Liver (tissue), 9 donors: ENCODE data around the gene ZDHHC11. TPM values are rescaled to one million over a fixed set of nuclear protein-coding genes. Genes with fewer than 3 reads are reported as not detected.

ENCODE experiments used
- DNase-seq: peaks from one replicate; pipeline ENCODE4 v3.0.0-alpha.2; 2017; ENCODE audit warnings: low spot score
- H3K27ac ChIP-seq, 2 donors: one replicate each; pipeline ENCODE4 v1.7.0; 2013; ENCODE audit warnings: inconsistent platforms in 2 of 2, low read length in 2 of 2, control low read depth in 1 of 2, low read depth in 1 of 2, mild to moderate bottlenecking in 1 of 2
- H3K27me3 ChIP-seq, 4 donors: one replicate each; pipeline versions ENCODE4 v1.6.1 to v1.7.0; 2013; ENCODE audit warnings: low read length in 3 of 4, inconsistent platforms in 1 of 4, mild to moderate bottlenecking in 1 of 4, moderate library complexity in 1 of 4; ENCODE audit not compliant: control insufficient read depth in 4 of 4, insufficient read depth in 4 of 4
- H3K36me3 ChIP-seq, 4 donors: one replicate each; pipeline versions ENCODE4 v1.6.1 to v1.7.0; 2013; ENCODE audit warnings: low read length in 3 of 4, mild to moderate bottlenecking in 3 of 4, low read depth in 1 of 4, moderate library complexity in 1 of 4; ENCODE audit not compliant: control insufficient read depth in 4 of 4, insufficient read depth in 3 of 4
- H3K4me1 ChIP-seq, 4 donors: one replicate each; pipeline versions ENCODE4 v1.6.1 to v1.7.0; 2013; ENCODE audit warnings: low read length in 3 of 4, mild to moderate bottlenecking in 3 of 4, moderate library complexity in 1 of 4; ENCODE audit not compliant: control insufficient read depth in 4 of 4, insufficient read depth in 4 of 4
- H3K4me3 ChIP-seq, 3 donors: one replicate each; pipeline versions ENCODE4 v1.6.1 to v1.7.0; 2013; ENCODE audit warnings: low read length in 3 of 3, control low read depth in 1 of 3, low read depth in 1 of 3, mild to moderate bottlenecking in 1 of 3
- H3K9ac ChIP-seq, 2 donors: one replicate each; pipeline ENCODE4 v1.7.0; 2013; ENCODE audit warnings: low read length in 2 of 2, mild to moderate bottlenecking in 2 of 2, moderate library complexity in 2 of 2, control low read depth in 1 of 2, low read depth in 1 of 2
- H3K9me3 ChIP-seq, 4 donors: one replicate each; pipeline versions ENCODE4 v1.6.1 to v1.7.0; 2013; ENCODE audit warnings: low read length in 3 of 4; ENCODE audit not compliant: control insufficient read depth in 4 of 4
- EGR1 ChIP-seq, 2 donors: IDR thresholded peaks; 2 replicates each; pipeline ENCODE4 v1.6.1; 2016 to 2018; ENCODE audit warnings: antibody characterized with exemption in 2 of 2, low read depth in 2 of 2
- FOXA2 ChIP-seq: IDR thresholded peaks from 2 replicates; pipeline ENCODE4 v1.6.1; 2016; ENCODE audit warnings: antibody characterized with exemption
- GABPA ChIP-seq, 2 donors: IDR thresholded peaks in 1 of 2; conservative IDR thresholded peaks in 1 of 2; 2 replicates each; pipeline ENCODE4 v1.6.1; 2016; ENCODE audit warnings: antibody characterized with exemption in 2 of 2, mild to moderate bottlenecking in 1 of 2, moderate library complexity in 1 of 2
- JUND ChIP-seq, 2 donors: IDR thresholded peaks; 2 replicates each; pipeline ENCODE4 v1.6.1; 2016; ENCODE audit warnings: antibody characterized with exemption in 2 of 2
- NR2F2 ChIP-seq: IDR thresholded peaks from 2 replicates; pipeline ENCODE4 v1.6.1; 2016; ENCODE audit warnings: antibody characterized with exemption
- RAD21 ChIP-seq, 2 donors: IDR thresholded peaks; 2 replicates each; pipeline ENCODE4 v1.6.1; 2016; ENCODE audit warnings: antibody characterized with exemption in 2 of 2, mild to moderate bottlenecking in 2 of 2
- REST ChIP-seq: IDR thresholded peaks from 2 replicates; pipeline ENCODE4 v1.6.1; 2016; ENCODE audit warnings: antibody characterized with exemption, mild to moderate bottlenecking
- TAF1 ChIP-seq: conservative IDR thresholded peaks from 2 replicates; pipeline ENCODE4 v1.6.1; 2016; ENCODE audit warnings: antibody characterized with exemption, mild to moderate bottlenecking
- YY1 ChIP-seq: IDR thresholded peaks from 2 replicates; pipeline ENCODE4 v1.6.1; 2016; ENCODE audit warnings: antibody characterized with exemption, mild to moderate bottlenecking
- WGBS: extraction: QIAGEN DNeasy Blood & Tissue Kit; methylation state at CpG from one replicate; pipeline ENCODE4 v1.1.7; 2013; 5-methylcytosine and 5-hydroxymethylcytosine counted together
- polyA plus RNA-seq, 2 donors: library from polyadenylated mRNA; stranded (reverse) in 1 of 2; unstranded in 1 of 2; fragments of 200-250 nt in 1 of 2; fragments of >200 nt in 1 of 2; fragmentation: Nextera tagmentation in 1 of 2; extraction: Ambion mirVana in 1 of 2; gene quantifications; one replicate each; pipeline versions ENCODE4 v1.2.1 to v1.2.3, GENCODE V29; 2013 to 2015
- total RNA-seq, 2 donors: library from RNA; depleted of rRNA; stranded (reverse); fragments of >200 nt; gene quantifications; one replicate each; pipeline ENCODE4 v1.2.3, GENCODE V29; 2014
- TF ChIP-seq, protein P1 (sequence below): fragments of 150-350 bp; IDR thresholded peaks from 2 replicates; pipeline ENCODE4 v1.5.1; 2017; ENCODE audit warnings: improper control_type of control experiment, low read depth, low read length; ENCODE audit not compliant: missing input control
- TF ChIP-seq, protein P2 (sequence below): IDR thresholded peaks from 2 replicates; pipeline ENCODE4 v1.6.1; 2016; ENCODE audit warnings: antibody characterized with exemption
- donor health status: healthy.
- donor health status: healthy.
- donor health status: healthy.
- donor health status: healthy.
- donor health status: healthy.

Gene ZDHHC11
- total and polyA plus RNA-seq, 4 donors = 0.93 to 3.2 (median 1.3) TPM

DNA sequence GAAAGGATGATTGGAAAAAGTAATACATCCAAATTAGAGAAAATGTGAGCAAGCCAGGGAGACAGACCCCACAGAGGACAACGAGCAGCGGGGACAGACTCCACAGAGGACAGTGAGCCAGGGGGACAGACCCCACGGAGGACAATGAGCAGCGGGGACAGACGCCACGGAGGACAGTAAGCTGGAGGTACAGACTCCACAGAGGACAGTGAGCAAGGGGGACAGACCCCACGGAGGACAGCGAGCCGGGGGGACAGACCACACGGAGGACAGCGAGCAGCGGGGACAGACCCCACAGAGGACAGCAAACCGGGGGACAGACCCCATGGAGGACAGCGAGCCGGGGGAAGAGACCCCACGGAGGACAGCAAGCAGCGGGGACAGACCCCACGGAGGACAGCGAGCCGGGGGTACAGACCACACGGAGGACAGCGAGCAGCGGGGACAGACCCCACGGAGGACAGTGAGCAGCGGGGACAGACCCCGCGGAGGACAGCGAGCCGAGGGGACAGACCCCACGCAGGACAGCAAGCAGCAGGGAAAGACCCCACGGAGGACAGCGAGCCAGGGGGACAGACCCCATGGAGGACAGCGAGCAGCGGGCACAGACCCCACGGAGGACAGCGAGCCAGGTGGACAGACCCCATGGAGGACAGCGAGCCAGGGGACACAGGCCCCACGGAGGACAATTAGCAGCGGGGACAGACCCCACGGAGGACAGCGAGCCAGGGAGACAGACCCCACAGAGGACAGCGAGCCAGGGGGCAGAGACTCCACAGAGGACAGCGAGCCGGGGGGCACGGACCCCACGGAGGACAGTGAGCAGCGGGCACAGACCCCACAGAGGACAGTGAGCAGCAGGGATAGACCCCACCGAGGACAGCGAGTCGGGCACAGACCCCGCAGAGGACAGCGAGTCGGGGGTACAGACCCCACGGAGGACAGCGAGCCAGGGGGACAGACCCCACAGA is 1.9 kb upstream of the ZDHHC11 start (continued):
- no peak for TF ChIP-seq REST

DNA sequence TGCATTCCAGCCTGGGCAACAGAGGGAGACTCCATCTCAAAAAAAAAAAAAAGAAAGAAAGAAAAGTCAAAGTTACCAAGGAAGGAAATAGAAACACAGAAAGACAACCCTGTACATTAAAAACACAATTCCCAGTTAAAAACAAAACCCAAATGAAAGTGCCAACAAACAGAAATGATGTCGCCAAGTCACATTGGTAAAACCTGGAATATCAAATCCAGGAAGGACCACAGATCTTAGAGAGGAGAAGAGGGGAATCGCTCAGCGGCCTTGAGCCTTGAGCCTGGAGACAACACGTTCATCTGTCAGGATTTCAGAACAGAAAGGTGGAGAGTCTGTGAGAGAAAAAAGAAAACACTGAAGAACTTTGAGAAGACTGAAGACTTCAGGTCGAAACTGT is 1.2 kb upstream of the ZDHHC11 start:
- Histone ChIP-seq H3K9me3 (no peaks in the 10 kb centered on the region), H3K9ac (no peak overlapping the region), H3K27me3 (no peaks in the 10 kb centered on the region), H3K36me3 (no peaks in the 10 kb centered on the region), H3K27ac (no peak overlapping the region), H3K4me3 (no peak overlapping the region), H3K4me1 (no peaks in the 10 kb centered on the region)
- 58% methylated on average over 5 of the region's 5 CpGs for WGBS
- no peak for TF ChIP-seq FOXA2
- TF ChIP-seq, protein P1, sequence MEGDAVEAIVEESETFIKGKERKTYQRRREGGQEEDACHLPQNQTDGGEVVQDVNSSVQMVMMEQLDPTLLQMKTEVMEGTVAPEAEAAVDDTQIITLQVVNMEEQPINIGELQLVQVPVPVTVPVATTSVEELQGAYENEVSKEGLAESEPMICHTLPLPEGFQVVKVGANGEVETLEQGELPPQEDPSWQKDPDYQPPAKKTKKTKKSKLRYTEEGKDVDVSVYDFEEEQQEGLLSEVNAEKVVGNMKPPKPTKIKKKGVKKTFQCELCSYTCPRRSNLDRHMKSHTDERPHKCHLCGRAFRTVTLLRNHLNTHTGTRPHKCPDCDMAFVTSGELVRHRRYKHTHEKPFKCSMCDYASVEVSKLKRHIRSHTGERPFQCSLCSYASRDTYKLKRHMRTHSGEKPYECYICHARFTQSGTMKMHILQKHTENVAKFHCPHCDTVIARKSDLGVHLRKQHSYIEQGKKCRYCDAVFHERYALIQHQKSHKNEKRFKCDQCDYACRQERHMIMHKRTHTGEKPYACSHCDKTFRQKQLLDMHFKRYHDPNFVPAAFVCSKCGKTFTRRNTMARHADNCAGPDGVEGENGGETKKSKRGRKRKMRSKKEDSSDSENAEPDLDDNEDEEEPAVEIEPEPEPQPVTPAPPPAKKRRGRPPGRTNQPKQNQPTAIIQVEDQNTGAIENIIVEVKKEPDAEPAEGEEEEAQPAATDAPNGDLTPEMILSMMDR = no peak
- no peak for TF ChIP-seq GABPA (IDR thresholded peaks at IDR 0.05 in 1 of 2, conservative IDR thresholded peaks at IDR 0.05 in 1 of 2)
- no peak for DNase-seq

- H3K9me3 ChIP-seq = no peaks in the 10 kb centered on the region
- no peak overlapping the region for H3K9ac ChIP-seq
- DNase-seq = no peak
- no peak overlapping the region for H3K4me3 ChIP-seq
- H3K27ac ChIP-seq = no peak overlapping the region
- no peaks in the 10 kb centered on the region for H3K4me1 ChIP-seq
- no peak for TF ChIP-seq JUND (IDR thresholded peaks at IDR 0.05)
- no peak for TF ChIP-seq EGR1 (IDR thresholded peaks at IDR 0.05; ENCODE audit: low read depth in 2 of 2)
- TF ChIP-seq, protein P2, sequence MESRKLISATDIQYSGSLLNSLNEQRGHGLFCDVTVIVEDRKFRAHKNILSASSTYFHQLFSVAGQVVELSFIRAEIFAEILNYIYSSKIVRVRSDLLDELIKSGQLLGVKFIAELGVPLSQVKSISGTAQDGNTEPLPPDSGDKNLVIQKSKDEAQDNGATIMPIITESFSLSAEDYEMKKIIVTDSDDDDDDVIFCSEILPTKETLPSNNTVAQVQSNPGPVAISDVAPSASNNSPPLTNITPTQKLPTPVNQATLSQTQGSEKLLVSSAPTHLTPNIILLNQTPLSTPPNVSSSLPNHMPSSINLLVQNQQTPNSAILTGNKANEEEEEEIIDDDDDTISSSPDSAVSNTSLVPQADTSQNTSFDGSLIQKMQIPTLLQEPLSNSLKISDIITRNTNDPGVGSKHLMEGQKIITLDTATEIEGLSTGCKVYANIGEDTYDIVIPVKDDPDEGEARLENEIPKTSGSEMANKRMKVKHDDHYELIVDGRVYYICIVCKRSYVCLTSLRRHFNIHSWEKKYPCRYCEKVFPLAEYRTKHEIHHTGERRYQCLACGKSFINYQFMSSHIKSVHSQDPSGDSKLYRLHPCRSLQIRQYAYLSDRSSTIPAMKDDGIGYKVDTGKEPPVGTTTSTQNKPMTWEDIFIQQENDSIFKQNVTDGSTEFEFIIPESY = no peak
- no peak for TF ChIP-seq RAD21 (IDR thresholded peaks at IDR 0.05)
- TF ChIP-seq, protein P1 = no peak
- no peak for TF ChIP-seq YY1
- TF ChIP-seq FOXA2 = no peak
- no peak for TF ChIP-seq TAF1
- no peak for TF ChIP-seq NR2F2
- no peak for TF ChIP-seq REST
- 85% methylated on average over 16 of the region's 16 CpGs for WGBS
- H3K27me3 ChIP-seq = no peaks in the 10 kb centered on the region
- H3K36me3 ChIP-seq = no peaks in the 10 kb centered on the region
Measured at GRCh38 chr5:851553-851952, 767 bp upstream of the ZDHHC11 start.
